Fibroblast of skin of left quadriceps (primary cell): Measurements from ENCODE around the gene PSENEN.

ENCODE experiments used
- DNase-seq, 2 experiments: peaks; one replicate each; pipeline ENCODE4 v3.0.0-alpha.2; 2013; ENCODE audit warnings: low read depth in 2 of 2

Gene PSENEN, protein sequence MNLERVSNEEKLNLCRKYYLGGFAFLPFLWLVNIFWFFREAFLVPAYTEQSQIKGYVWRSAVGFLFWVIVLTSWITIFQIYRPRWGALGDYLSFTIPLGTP

DNA sequence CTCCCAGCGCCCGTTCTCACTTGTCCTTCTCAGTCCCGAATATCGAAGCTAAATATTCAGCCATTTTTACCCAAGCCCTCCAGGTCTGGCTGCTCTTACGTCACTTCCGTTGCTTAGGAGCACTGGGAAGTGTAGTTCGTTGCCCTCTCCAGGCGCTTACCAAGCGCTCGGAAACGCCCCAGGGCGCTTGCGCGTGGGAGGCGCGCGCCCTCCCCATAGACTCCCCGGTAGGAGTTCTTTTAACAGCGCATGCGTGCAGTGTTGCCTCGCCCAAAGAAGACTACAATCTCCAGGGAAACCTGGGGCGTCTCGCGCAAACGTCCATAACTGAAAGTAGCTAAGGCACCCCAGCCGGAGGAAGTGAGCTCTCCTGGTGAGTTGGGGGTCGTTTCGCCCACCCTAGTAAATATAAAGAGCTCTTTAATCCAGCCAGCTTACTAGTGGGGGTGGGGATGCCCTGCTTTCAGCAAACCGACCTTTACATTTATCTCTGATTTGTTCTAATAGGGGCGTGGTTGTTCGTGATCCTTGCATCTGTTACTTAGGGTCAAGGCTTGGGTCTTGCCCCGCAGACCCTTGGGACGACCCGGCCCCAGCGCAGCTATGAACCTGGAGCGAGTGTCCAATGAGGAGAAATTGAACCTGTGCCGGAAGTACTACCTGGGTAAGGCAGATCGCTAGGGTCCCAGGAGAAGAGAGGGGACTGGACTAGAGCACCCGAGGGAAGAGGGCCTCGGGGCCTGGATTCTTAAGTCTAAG is at the start of gene PSENEN, which contains the start of gene U2AF1L4:
PSENEN (plus strand) TSS at position 324 of the 759 bp plus-strand sequence; CDS start at position 604, 280 bp downstream.
U2AF1L4 (minus strand) TSS at position 91 of the 759 bp plus-strand sequence; CDS start at position 64, 27 bp downstream.
- DNase-seq = peak; percentile 98

GRCh38 chr19:35695895-35696422 is 49.5 kb upstream of the PSENEN start:
- DNase-seq = no peak

DNA sequence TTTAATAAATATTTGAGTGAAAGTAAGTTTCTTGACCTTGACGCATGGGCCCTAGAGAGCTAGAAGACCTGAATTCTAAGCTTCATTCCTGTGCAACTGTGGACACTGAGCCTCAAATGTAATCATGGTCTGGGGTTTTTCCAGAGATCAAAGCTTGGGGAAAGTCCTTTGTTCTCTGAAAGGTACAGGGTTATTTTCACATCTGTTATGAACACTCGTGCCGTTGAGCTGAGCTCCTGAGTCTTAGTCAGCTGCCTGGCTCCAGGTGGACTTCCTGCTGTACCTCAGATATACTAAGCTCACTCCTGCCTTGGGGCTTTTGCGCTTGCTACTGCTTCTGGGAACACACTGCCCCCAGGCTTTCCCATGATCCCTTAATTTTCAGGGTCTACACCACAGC is 48.6 kb upstream of the PSENEN start:
- DNase-seq = no peak

DNA sequence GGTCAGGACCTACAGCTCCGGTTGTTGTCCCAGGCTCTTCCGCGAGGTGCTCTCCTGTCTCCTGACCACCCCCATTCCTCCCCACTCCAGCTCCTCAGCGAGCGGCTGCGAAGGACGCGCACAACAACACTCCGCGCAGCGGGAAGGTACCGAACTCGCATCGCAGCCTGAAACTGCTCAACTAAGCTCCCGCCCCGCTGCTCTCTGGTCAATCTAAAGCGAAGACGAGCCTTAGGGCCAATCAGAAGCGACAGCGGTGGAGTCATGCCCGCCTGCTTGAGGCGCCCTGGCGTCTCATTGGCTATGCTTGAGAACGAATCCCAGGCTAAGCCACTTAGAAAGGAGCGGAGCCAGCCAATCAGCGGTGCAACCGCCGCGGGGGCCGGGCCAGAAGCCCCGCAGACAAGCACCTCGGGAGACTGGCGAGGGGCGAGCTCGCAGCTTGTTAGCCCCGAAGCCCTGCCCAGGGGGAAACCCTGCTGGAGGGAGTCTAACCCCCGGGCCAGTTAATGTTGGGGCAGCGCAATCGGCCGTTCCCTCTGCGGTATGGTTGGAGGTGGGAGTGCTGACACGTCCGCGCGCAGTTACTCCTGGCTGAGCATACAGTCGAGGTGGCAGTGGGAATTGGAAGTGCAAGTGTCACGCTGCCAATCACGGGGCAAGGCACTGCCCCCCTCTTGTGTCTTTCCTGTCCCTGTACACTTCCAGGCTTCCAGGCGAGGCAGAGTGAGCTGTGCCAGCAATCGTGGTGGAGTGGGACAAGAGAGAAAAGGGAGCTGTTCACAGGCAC is 43.0 kb upstream of the PSENEN start:
- peak; percentile 93 to 94 for DNase-seq

DNA sequence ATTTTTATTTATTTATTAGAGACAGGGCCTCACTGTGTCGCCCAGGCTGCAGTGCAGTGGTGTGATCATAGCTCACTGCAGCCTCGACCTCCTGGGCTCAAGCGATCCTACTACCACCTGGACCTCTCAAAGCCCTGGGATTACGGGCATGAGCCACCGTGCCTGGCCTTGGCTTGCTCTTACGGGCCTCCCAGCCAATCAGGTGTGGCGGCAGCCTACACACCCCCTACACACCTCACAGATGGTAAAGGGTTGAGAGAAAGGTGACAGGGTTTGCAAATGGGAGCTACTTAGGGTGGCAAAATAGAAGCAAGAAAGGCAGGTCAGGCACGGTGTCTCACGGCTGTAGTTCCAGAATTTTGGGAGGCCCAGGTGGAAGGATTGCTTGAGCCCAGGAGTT is 42.1 kb upstream of the PSENEN start:
- DNase-seq = no peak

- peak; percentile 16 to 23 for DNase-seq
Measured at GRCh38 chr19:35704218-35704617, 41.2 kb upstream of the PSENEN start, which contains the start of gene ZBTB32. TSS of gene ZBTB32 (plus strand) at chr19:35704558. CDS start at chr19:35714627, 10,069 bp downstream.

DNA sequence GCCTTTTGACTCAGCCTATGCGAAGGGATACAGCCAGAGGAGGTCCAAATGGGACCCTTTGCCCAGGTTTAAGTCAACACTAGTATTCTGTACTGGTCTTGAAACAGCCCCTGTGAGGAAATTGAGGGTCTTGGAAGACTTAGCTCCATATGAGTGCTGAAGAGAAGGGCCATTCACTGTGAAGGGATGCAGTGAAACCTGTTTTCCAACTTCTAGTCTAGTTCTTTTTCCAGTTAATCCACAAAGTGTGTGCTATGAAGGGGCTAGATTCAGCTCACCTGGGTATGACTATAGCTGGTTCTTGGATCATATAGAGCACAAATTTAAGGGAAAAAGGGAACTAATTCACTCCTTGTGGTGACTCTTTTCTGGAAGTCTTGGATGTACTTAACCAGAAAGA is 37.1 kb upstream of the PSENEN start:
- no peak for DNase-seq

GRCh38 chr19:35710784-35711723 is 34.4 kb upstream of the PSENEN start:
- no peak for DNase-seq

DNA sequence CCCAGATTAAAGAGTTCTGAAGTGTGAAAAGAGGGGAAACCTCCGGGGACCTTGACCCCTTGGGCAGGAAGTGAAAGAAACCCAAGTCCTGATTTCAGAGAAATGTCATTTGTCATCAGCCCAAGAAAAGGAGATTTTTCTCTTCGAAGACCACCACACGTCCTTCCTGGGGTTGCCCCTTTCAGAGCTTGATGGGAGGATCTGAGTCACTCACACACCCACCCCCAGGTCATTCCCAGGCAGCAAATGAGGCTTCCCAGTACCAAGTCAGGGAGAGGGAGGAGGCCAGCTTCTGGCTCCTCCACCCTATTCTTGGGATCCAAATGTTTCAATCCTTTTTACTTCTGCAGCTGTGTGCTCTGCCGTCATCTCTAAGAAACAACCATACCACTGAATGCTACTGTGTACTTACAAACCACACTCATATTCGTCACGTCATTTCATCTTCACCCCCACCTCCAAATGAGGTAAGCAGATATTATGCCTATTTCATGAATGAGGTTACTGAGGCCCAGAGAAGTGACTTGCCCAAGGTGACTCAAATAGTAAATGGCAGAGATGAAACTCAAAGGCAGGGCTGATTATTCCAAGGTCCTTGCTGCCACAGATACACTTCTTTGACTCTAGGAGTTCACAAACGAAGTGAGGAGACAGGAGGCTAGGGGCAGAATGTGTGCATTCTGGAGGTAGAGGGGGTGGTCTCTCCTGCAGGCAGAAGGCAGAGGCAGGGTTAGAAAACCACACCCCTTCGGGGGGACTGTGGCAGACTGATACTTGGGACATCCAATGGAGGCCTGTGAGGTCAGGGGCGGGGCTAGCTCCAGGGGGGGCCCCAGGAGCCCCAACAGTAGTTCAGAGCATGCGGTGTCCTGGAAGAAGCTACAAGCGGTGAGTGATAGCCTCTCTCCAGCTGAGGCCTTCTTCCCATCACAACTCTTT is 32.6 kb upstream of the PSENEN start:
- no peak for DNase-seq

- DNase-seq = no peak
Measured at GRCh38 chr19:35713506-35713850, 32.0 kb upstream of the PSENEN start.

DNA sequence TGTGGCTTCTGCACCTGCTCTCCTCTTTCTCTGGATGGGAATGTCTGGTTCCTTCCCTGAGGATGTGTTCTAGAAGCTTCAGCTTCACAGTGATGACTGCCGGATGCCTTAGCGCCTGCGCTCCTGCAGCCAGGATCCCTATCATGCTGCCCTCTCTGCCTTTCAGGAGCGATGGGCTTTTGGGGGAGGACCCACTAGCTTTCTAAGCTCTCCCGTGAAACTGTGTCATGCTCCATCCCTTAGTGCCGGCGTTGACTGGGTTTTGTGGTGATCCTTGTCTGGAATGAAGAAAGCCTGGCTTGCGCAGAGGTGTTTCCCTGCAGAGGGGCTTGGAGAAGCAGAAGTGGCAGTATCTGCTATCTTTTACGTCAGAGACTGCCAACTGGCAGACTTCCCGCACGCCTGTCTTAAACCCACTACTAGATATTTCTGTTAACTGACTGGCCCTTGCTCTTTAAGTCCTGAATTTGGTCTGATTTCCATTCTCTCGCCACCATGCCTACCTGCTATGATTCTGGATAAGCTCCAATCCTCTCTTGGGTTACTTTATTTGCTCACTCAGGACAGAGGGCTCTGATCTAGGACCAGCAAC is 31.5 kb upstream of the PSENEN start:
- no peak for DNase-seq

GRCh38 chr19:35714601-35715354 is 30.7 kb upstream of the PSENEN start:
- no peak for DNase-seq

GRCh38 chr19:35715355-35715809 is 30.1 kb upstream of the PSENEN start:
- DNase-seq = no peak

GRCh38 chr19:35715981-35716800 is 29.3 kb upstream of the PSENEN start:
- DNase-seq = no peak

DNA sequence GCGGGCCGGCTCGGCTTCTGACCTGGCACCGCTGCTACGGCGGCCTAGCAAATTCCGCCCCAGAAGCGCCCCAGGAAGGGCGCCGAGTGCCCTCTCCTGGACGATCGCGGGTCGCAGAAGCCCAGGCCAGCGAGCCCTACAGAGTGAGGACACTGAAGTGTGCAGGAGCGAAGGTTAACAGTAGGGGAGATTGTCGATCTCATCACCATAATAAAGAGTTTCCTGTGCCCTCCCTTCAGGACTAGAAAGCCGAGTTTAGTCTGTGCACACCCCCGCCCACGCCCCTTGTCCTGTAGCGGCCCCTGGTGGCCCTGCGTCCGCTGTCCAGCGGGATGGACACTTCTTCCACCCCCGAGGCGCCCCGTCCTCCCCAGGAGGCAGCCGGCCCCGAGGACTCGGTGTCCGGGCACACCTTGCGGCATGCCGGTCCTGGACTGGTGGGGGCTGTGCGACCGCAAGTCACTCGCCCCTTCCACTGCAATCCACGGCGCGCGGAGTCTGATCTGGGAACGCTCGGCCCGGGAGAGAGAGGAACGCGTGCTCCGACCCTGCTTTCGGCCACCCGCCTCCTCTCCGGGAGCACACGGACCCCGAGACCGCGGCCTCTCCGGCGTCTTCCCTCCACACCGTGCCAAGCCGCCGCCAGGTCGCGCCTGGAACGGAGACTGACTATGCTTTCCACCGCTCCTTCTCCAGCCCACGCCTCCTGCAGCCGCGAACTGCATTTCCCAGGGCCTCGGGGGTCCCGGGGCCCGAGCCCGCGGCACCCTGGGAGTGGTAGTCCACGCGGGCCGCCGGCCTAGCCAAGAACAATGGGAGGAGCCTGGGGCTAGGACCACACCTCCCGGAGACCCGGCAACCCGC is 28.4 kb upstream of the PSENEN start:
- peak; percentile 37 to 38 for DNase-seq

DNA sequence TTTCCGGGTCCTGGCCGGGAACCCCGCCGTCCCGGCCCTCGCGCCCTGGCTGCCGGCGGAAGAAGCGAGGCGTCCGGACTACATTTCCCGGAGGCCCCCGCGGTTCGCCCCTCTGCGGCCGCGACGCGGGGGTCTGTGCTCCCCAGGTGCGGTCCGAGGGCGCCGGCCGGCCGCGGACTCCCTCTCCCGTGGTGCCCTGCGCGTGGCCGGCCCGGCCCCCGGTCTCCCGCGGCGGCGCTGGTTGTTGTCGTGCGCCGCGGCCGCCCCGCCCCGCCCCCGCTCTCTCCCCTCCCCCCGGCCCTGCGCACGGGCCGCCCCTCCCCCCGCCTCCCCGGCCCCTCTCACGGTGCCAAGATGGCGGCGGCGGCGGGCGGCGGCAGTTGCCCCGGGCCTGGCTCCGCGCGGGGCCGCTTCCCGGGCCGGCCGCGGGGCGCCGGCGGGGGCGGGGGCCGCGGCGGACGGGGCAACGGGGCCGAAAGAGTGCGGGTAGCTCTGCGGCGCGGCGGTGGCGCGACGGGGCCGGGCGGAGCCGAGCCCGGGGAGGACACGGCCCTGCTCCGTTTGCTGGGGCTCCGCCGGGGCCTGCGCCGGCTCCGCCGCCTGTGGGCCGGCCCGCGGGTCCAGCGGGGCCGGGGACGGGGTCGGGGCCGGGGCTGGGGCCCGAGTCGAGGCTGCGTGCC is 27.6 kb upstream of the PSENEN start, which contains the start of gene KMT2B:
KMT2B (plus strand) TSS at position 339 of the 680 bp plus-strand sequence; CDS start at position 355, 16 bp downstream.
- peak; percentile 94 for DNase-seq
